ENCODE measurements around the gene CACNA1D. TPM values are rescaled to one million over a fixed set of nuclear protein-coding genes. Genes with fewer than 3 reads are reported as not detected.

Gene CACNA1D
- total and polyA plus RNA-seq, 9 of the 15 experiments (the other 6 are each of a cell fraction or from before 2014, with no cell fraction given): 0.29 TPM; not detected in 8

- CTCF ChIA-PET (ENCODE audit: low intra/inter-chr PET ratio): no interaction called here
- Histone ChIP-seq H3K4me1 (replicated peaks in 1 of 2; ENCODE audit: control insufficient read depth in 2 of 2, insufficient read depth in 2 of 2, low read length in 2 of 2) (no peaks in the 10 kb centered on the region), H2AFZ (ENCODE audit: low read depth, low read length) (no peak overlapping the region), H3K9me3 (replicated peaks; ENCODE audit: control insufficient read depth, insufficient read depth, low read depth, low read length) (no peaks in the 10 kb centered on the region), H3K27me3 (ENCODE audit: control insufficient read depth in 2 of 2, insufficient read depth in 2 of 2, low read length in 2 of 2) (no peaks in the 10 kb centered on the region), H3K4me2 (ENCODE audit: insufficient read depth, low read length) (no peak overlapping the region), H3K79me2 (ENCODE audit: control insufficient read depth, insufficient read depth, low read length) (no peaks in the 10 kb centered on the region), H3K36me3 (ENCODE audit: control insufficient read depth, insufficient read depth, low read length) (no peaks in the 10 kb centered on the region), H3K4me3 (no peak overlapping the region), H4K20me1 (replicated peaks; ENCODE audit: control insufficient read depth, insufficient read depth, low read length) (no peaks in the 10 kb centered on the region), H3K9ac (ENCODE audit: insufficient read depth in 1 of 2, low read depth in 2 of 2, low read length in 2 of 2) (no peak overlapping the region), H3K9me1 (ENCODE audit: control insufficient read depth, insufficient read depth, low read length) (no peaks in the 10 kb centered on the region), H3K27ac (ENCODE audit: extremely low read depth, low read depth, low read length) (no peak overlapping the region)
- FAIRE-seq (no peak), ATAC-seq (no peak), DNase-seq (ENCODE audit: extremely low read depth in 1 of 4, low spot score in 3 of 4) (no peak)
- 0% methylated on average over 3 of the region's 3 CpGs for WGBS (ENCODE audit: insufficient coverage, low coverage, missing lambda C conversion rate)
- intact Hi-C loops (cut with micrococcal nuclease): no loop called here
- POLR2A ChIA-PET: no interaction called here
- TF ChIP-seq MXD1 (CRISPR knock-in tag; IDR thresholded peaks at IDR 0.05; ENCODE audit: borderline replicate concordance, poor library complexity, severe bottlenecking) (no peak), ETS1 (conservative IDR thresholded peaks at IDR 0.05; ENCODE audit: control insufficient read depth, low read depth, low read length) (no peak), ZNF175 (CRISPR knock-in tag; IDR thresholded peaks at IDR 0.05; ENCODE audit: low read depth) (no peak), HNRNPH1 (optimal IDR thresholded peaks at IDR 0.05; ENCODE audit: low read depth, low read length) (no peak), BMI1 (IDR thresholded peaks at IDR 0.05; ENCODE audit: low read length) (no peak), C11orf30 (IDR thresholded peaks at IDR 0.05; ENCODE audit: low read depth) (no peak), HDAC1 (IDR thresholded peaks at IDR 0.05) (no peak), TAF1 (IDR thresholded peaks at IDR 0.05; ENCODE audit: control insufficient read depth, extremely low read depth, insufficient read depth, low read length, severe bottlenecking) (no peak), KLF6 (CRISPR knock-in tag; IDR thresholded peaks at IDR 0.05; ENCODE audit: borderline replicate concordance) (no peak), POLR2AphosphoS5 (IDR thresholded peaks at IDR 0.05; ENCODE audit: control insufficient read depth, insufficient read depth, low read depth, low read length) (no peak), SRSF7 (optimal IDR thresholded peaks at IDR 0.05; ENCODE audit: low read depth, low read length) (no peak), FOXA1 (IDR thresholded peaks at IDR 0.05; ENCODE audit: borderline replicate concordance) (no peak)
- TF ChIP-seq, protein P1, sequence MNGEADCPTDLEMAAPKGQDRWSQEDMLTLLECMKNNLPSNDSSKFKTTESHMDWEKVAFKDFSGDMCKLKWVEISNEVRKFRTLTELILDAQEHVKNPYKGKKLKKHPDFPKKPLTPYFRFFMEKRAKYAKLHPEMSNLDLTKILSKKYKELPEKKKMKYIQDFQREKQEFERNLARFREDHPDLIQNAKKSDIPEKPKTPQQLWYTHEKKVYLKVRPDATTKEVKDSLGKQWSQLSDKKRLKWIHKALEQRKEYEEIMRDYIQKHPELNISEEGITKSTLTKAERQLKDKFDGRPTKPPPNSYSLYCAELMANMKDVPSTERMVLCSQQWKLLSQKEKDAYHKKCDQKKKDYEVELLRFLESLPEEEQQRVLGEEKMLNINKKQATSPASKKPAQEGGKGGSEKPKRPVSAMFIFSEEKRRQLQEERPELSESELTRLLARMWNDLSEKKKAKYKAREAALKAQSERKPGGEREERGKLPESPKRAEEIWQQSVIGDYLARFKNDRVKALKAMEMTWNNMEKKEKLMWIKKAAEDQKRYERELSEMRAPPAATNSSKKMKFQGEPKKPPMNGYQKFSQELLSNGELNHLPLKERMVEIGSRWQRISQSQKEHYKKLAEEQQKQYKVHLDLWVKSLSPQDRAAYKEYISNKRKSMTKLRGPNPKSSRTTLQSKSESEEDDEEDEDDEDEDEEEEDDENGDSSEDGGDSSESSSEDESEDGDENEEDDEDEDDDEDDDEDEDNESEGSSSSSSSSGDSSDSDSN (IDR thresholded peaks at IDR 0.05; ENCODE audit: borderline replicate concordance in 1 of 2, low read depth in 2 of 2, low read length in 2 of 2): no peak
- no TSS peak for BruUV-seq (replicated peaks)
- in situ Hi-C loops (cut with MboI): no loop called here
These were observed 87.3 kb downstream of the CACNA1D start for GRCh38 chr3:53581671-53582070.

Measured in K562 (cell line).